ENCODE measurements around the gene ZDHHC16. TPM values are rescaled to one million over a fixed set of nuclear protein-coding genes. Genes with fewer than 3 reads are reported as not detected.
"Not testable (repeated sequence)": the region's sequence is repeated elsewhere in the genome, so short reads cannot be mapped to it uniquely, and the experiment has no call there.

The ZDHHC16 gene
- polyA plus RNA-seq, 3 donors, result 16.3 to 26.4 (median 24.1) TPM

DNA sequence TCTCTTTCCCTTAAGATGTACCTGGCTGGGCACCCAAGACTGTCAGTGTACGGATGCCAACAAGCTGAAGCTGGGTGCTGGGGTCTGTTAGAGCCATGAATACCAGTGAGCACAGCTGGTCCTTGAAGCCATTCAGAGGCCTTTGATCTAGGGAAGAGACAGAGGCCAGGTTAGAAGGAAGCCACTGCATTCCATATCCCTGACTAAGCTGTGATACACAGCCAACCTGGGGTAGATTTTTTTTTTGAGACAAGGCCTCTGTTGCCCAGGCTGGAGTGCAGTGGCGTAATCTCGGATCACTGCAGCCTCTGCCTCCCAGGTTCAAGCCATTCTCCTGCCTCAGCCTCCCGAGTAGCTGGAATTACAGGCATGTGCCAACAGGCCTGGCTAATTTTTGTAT is 20.8 kb downstream of the ZDHHC16 start:
- Histone ChIP-seq H3K27ac (ENCODE audit: low read depth in 1 of 2, low read length in 2 of 2) (peak overlapping the region in 1 of 2 donors; percentile 51), H3K4me3 (replicated peaks in 1 of 3; ENCODE audit: low read depth in 2 of 3, low read length in 3 of 3) (no peak overlapping the region), H3K79me2 (ENCODE audit: insufficient read depth, low read length) (no peaks in the 10 kb centered on the region), H3K27me3 (ENCODE audit: control insufficient read depth in 2 of 2, insufficient read depth in 2 of 2, low read length in 2 of 2) (no peaks in the 10 kb centered on the region), H2AFZ (ENCODE audit: insufficient read depth, low read depth, low read length, poor library complexity, severe bottlenecking) (no peak overlapping the region), H3K9me3 (replicated peaks in 1 of 2; ENCODE audit: control insufficient read depth in 1 of 2, insufficient read depth in 1 of 2, low read length in 2 of 2) (no peaks in the 10 kb centered on the region), H3K9ac (ENCODE audit: insufficient read depth, low read length, poor library complexity, severe bottlenecking) (no peak overlapping the region), H3K4me1 (ENCODE audit: control insufficient read depth in 1 of 2, insufficient read depth in 2 of 2, low read length in 2 of 2) (no peaks in the 10 kb centered on the region), H4K20me1 (ENCODE audit: insufficient read depth, low read length) (no peaks in the 10 kb centered on the region), H3K4me2 (replicated peaks; ENCODE audit: extremely low read depth, low read length, poor library complexity, severe bottlenecking) (no peak overlapping the region), H3K36me3 (replicated peaks in 1 of 2; ENCODE audit: control insufficient read depth in 1 of 2, insufficient read depth in 2 of 2, low read length in 2 of 2) (peaks cover 81 to 99% of the 10 kb centered on the region in 2 donors)
- intact Hi-C loops (cut with micrococcal nuclease), result loop anchor here in 1 of 2 donors (5.0 kb wide), 1 partner anchor 86 kb away; no protein-coding TSS in a partner anchor
- Mint-ChIP-seq H3K4me1 (no peaks in the 10 kb centered on the region), H3K27ac (peak overlapping the region in 1 of 7 donors; percentile 14), H3K27me3 (ENCODE audit: low read depth in 3 of 3) (no peaks in the 10 kb centered on the region), H3K4me3 (no peak overlapping the region), H3K36me3 (peaks cover 74 to 96% of the 10 kb centered on the region in 2 donors), H3K9me3 (no peaks in the 10 kb centered on the region)
- WGBS (ENCODE audit: insufficient coverage), result 94% methylated on average over 3 of the region's 4 CpGs
- no peak for DNase-seq
- TF ChIP-seq, protein P1, sequence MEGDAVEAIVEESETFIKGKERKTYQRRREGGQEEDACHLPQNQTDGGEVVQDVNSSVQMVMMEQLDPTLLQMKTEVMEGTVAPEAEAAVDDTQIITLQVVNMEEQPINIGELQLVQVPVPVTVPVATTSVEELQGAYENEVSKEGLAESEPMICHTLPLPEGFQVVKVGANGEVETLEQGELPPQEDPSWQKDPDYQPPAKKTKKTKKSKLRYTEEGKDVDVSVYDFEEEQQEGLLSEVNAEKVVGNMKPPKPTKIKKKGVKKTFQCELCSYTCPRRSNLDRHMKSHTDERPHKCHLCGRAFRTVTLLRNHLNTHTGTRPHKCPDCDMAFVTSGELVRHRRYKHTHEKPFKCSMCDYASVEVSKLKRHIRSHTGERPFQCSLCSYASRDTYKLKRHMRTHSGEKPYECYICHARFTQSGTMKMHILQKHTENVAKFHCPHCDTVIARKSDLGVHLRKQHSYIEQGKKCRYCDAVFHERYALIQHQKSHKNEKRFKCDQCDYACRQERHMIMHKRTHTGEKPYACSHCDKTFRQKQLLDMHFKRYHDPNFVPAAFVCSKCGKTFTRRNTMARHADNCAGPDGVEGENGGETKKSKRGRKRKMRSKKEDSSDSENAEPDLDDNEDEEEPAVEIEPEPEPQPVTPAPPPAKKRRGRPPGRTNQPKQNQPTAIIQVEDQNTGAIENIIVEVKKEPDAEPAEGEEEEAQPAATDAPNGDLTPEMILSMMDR (IDR thresholded peaks at IDR 0.05), result no peak

DNA sequence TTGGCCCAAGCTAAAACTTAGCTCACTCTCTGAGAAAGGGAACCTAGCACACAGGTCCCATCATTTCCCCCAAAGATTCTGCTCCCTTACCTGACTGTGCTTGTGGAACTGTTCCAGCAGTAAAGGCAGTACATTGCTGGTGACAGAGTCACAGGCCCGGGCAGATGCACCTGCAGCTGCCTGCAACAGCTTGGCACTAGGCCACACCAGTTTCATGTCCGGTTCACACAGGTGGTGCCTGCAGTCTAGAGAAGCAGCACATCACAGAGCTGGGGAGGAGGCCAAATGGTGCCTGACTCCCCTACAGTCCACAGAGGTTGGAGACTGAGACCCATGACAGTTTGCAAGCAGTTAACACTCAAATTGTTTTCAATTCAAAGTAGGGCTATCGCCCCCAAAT is 22.2 kb downstream of the ZDHHC16 start:
- WGBS (ENCODE audit: insufficient coverage), result no CpG with 5 or more reads among the region's 3 CpGs
- Histone ChIP-seq H3K27me3 (ENCODE audit: control insufficient read depth in 2 of 2, insufficient read depth in 2 of 2, low read length in 2 of 2) (no peaks in the 10 kb centered on the region), H2AFZ (ENCODE audit: insufficient read depth, low read depth, low read length, poor library complexity, severe bottlenecking) (no peak overlapping the region), H3K9me3 (replicated peaks in 1 of 2; ENCODE audit: control insufficient read depth in 1 of 2, insufficient read depth in 1 of 2, low read length in 2 of 2) (no peaks in the 10 kb centered on the region), H3K27ac (ENCODE audit: low read depth in 1 of 2, low read length in 2 of 2) (no peak overlapping the region), H3K79me2 (ENCODE audit: insufficient read depth, low read length) (no peaks in the 10 kb centered on the region), H3K36me3 (replicated peaks in 1 of 2; ENCODE audit: control insufficient read depth in 1 of 2, insufficient read depth in 2 of 2, low read length in 2 of 2) (peaks cover 78 to 99% of the 10 kb centered on the region in 2 donors), H3K4me2 (replicated peaks; ENCODE audit: extremely low read depth, low read length, poor library complexity, severe bottlenecking) (no peak overlapping the region), H3K4me3 (replicated peaks in 1 of 3; ENCODE audit: low read depth in 2 of 3, low read length in 3 of 3) (no peak overlapping the region), H3K9ac (ENCODE audit: insufficient read depth, low read length, poor library complexity, severe bottlenecking) (no peak overlapping the region), H3K4me1 (ENCODE audit: control insufficient read depth in 1 of 2, insufficient read depth in 2 of 2, low read length in 2 of 2) (no peaks in the 10 kb centered on the region), H4K20me1 (ENCODE audit: insufficient read depth, low read length) (no peaks in the 10 kb centered on the region)
- no peak overlapping the region for H3K4me3 Mint-ChIP-seq
- no peak for DNase-seq
- H3K27me3 Mint-ChIP-seq (ENCODE audit: low read depth in 3 of 3), result no peaks in the 10 kb centered on the region
- H3K36me3 Mint-ChIP-seq, result peaks cover 68 to 96% of the 10 kb centered on the region in 2 donors
- no peaks in the 10 kb centered on the region for H3K4me1 Mint-ChIP-seq
- H3K9me3 Mint-ChIP-seq, result no peaks in the 10 kb centered on the region
- intact Hi-C loops (cut with micrococcal nuclease), result loop anchor here in 1 of 2 donors (5.0 kb wide), 1 partner anchor 84 kb away; no protein-coding TSS in a partner anchor
- TF ChIP-seq, protein P1 (IDR thresholded peaks at IDR 0.05), result no peak
- peak overlapping the region in 1 of 7 donors; percentile 43 for H3K27ac Mint-ChIP-seq

DNA sequence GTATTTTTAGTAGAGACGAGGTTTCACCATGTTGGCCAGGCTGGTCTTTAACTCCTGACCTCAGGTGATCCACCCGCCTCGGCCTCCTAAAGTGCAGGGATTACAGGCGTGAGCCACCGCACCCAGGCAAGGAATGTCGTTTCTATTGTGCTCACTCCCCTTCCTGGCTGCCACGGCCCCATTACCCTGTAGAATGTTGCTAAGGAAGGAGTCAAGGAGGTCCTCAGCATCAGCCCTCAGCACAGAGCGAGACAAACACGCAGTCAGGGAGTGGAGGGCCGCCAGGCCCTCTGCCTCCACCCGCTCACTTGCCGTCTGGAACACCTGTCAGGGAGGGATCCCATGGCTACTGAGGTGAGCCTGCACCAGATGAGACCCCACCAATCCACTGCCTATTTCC is 22.8 kb downstream of the ZDHHC16 start:
- H3K27ac ChIP-seq (ENCODE audit: low read depth in 1 of 2, low read length in 2 of 2); H3K4me3 Mint-ChIP-seq; DNase-seq; H3K27me3 ChIP-seq (ENCODE audit: control insufficient read depth in 2 of 2, insufficient read depth in 2 of 2, low read length in 2 of 2); H4K20me1 ChIP-seq (ENCODE audit: insufficient read depth, low read length); H3K9me3 Mint-ChIP-seq; H2AFZ ChIP-seq (ENCODE audit: insufficient read depth, low read depth, low read length, poor library complexity, severe bottlenecking); H3K4me2 ChIP-seq (replicated peaks; ENCODE audit: extremely low read depth, low read length, poor library complexity, severe bottlenecking); H3K27me3 Mint-ChIP-seq (ENCODE audit: low read depth in 3 of 3); H3K4me3 ChIP-seq (replicated peaks in 1 of 3; ENCODE audit: low read depth in 2 of 3, low read length in 3 of 3); H3K79me2 ChIP-seq (ENCODE audit: insufficient read depth, low read length); H3K9me3 ChIP-seq (replicated peaks in 1 of 2; ENCODE audit: control insufficient read depth in 1 of 2, insufficient read depth in 1 of 2, low read length in 2 of 2); H3K9ac ChIP-seq (ENCODE audit: insufficient read depth, low read length, poor library complexity, severe bottlenecking); H3K4me1 Mint-ChIP-seq; H3K4me1 ChIP-seq (ENCODE audit: control insufficient read depth in 1 of 2, insufficient read depth in 2 of 2, low read length in 2 of 2): not testable (repeated sequence)
- peaks cover 80 to 99% of the 10 kb centered on the region in 2 donors for H3K36me3 ChIP-seq (replicated peaks in 1 of 2; ENCODE audit: control insufficient read depth in 1 of 2, insufficient read depth in 2 of 2, low read length in 2 of 2)
- 98% methylated on average over 6 of the region's 12 CpGs for WGBS (ENCODE audit: insufficient coverage)
- Mint-ChIP-seq H3K36me3 (peaks cover 70 to 96% of the 10 kb centered on the region in 2 donors), H3K27ac (peak overlapping the region in 3 of 7 donors; percentile 26 to 41 (median 40))
- intact Hi-C loops (cut with micrococcal nuclease), result loop anchor here in 1 of 2 donors (5.0 kb wide), 1 partner anchor 84 kb away; no protein-coding TSS in a partner anchor
